Thyroid gland (tissue), 4 donors: ENCODE measurements around the gene DDX25. TPM values are rescaled to one million over a fixed set of nuclear protein-coding genes. Genes with fewer than 3 reads are reported as not detected.
A peak's percentile ranks its signal among the peaks of the same experiment; 100 is the strongest.

ENCODE experiments used
- DNase-seq, 2 donors: peaks; one replicate each; pipeline ENCODE4 v3.0.0-alpha.2; 2019
- H3K27ac ChIP-seq, 3 donors: fragments of 200-600 bp; sonication (generic); 1 replicate in 2 of 3; 2 replicates in 1 of 3; pipeline ENCODE4 v1.5.1; 2016 to 2019; ENCODE audit warnings: mild to moderate bottlenecking in 1 of 3, moderate library complexity in 1 of 3
- H3K27me3 ChIP-seq: fragments of 200-600 bp; sonication (generic); one replicate; pipeline ENCODE4 v1.5.1; 2019
- H3K36me3 ChIP-seq, 2 donors: fragments of 200-600 bp; sonication (generic); one replicate each; pipeline ENCODE4 v1.5.1; 2016 to 2019
- H3K4me1 ChIP-seq, 2 donors: fragments of 200-600 bp; sonication (generic); one replicate each; pipeline ENCODE4 v1.5.1; 2017 to 2019
- H3K4me3 ChIP-seq, 3 donors: fragments of 200-600 bp; sonication (generic); replicated peaks in 1 of 3; 1 replicate in 2 of 3; 2 replicates in 1 of 3; pipeline ENCODE4 v1.5.1; 2016; ENCODE audit warnings: mild to moderate bottlenecking in 1 of 3
- H3K9me3 ChIP-seq: fragments of 200-600 bp; sonication (generic); one replicate; pipeline ENCODE4 v1.5.1; 2017
- POLR2A ChIP-seq, 2 donors: fragments of 450-650 bp; IDR thresholded peaks; one replicate each; pipeline ENCODE4 v1.6.1; 2017; ENCODE audit warnings: antibody characterized with exemption in 2 of 2, mild to moderate bottlenecking in 2 of 2, moderate library complexity in 1 of 2
- WGBS, 2 donors: methylation state at CpG; one replicate each; pipeline ENCODE4 v1.1.5; 2017; 5-methylcytosine and 5-hydroxymethylcytosine counted together
- intact Hi-C: fragments of 100-400 bp; cut with DNase I; formaldehyde crosslinking; loops from one replicate; pipeline ENCODE4 v1.15.1; 2023
- total RNA-seq, 4 donors: library from RNA; depleted of rRNA; stranded (reverse); fragments of >200 nt; gene quantifications; one replicate each; pipeline ENCODE4 v1.2.3, GENCODE V29; 2016
- TF ChIP-seq, protein P1 (sequence below), 6 experiments: fragments of 200-600 bp in 3 of 6; fragments of 450-650 bp in 3 of 6; sonication (generic) in 3 of 6; IDR thresholded peaks; one replicate each; pipeline ENCODE4 v1.5.1; 2016 to 2019; ENCODE audit warnings: antibody characterized with exemption in 6 of 6, mild to moderate bottlenecking in 2 of 6, inconsistent platforms in 1 of 6, moderate library complexity in 1 of 6

The DDX25 gene
- total RNA-seq, 4 donors from 2014 or later = 1.6 to 3.8 (median 1.9) TPM

DNA sequence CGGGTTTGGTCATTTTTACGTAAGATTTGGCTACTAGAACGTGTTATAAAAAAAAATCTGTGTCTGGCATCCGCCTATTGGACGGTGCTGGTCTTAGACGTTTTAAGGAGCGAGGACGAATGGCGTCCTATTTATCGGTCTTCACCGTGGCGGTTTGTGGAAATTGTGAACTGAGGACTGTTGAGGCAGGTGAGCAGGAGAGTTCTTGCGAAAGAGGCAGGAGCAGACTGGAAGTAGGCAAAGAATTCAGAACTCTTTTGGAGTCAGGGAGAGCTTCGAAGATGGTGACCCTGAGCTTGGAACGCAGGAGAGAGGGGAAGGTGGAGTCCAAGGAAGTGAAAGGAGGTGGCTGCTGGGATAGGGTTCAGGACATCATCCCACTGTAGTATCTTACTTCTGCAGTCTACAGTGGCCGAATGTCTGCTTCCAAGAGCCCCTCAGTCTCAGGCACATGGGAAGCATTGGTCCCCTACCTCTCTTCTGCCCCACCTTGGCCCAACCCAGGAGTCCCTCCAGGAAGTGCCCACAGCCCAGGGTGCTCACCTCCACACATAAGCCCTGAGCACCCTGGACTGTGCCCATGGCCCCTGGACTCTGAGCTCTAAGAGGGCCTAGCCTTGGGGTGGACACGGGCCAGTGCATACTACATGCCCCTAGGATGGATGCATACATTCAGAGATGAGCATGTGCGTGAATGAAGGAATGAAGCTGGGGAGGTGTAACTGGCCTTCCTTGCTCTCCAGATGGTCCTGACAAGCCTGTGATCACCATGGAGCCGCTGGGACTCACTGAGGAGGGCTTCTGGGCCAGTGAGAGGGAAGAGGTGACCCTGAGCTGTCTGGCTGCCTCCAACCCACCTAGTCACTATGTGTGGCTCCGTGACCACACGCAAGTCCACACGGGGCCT, 45.2 kb downstream of the DDX25 start:
- WGBS, 2 donors = 90 to 91% methylated on average over 16 to 20 of the region's 22 CpGs
- Histone ChIP-seq H3K9me3 (no peaks in the 10 kb centered on the region), H3K27me3 (no peaks in the 10 kb centered on the region), H3K4me3 (no peak overlapping the region), H3K36me3 (no peaks in the 10 kb centered on the region), H3K4me1 (peaks cover 0 to 18% of the 10 kb centered on the region in 2 donors), H3K27ac (no peak overlapping the region)
- TF ChIP-seq, protein P1, sequence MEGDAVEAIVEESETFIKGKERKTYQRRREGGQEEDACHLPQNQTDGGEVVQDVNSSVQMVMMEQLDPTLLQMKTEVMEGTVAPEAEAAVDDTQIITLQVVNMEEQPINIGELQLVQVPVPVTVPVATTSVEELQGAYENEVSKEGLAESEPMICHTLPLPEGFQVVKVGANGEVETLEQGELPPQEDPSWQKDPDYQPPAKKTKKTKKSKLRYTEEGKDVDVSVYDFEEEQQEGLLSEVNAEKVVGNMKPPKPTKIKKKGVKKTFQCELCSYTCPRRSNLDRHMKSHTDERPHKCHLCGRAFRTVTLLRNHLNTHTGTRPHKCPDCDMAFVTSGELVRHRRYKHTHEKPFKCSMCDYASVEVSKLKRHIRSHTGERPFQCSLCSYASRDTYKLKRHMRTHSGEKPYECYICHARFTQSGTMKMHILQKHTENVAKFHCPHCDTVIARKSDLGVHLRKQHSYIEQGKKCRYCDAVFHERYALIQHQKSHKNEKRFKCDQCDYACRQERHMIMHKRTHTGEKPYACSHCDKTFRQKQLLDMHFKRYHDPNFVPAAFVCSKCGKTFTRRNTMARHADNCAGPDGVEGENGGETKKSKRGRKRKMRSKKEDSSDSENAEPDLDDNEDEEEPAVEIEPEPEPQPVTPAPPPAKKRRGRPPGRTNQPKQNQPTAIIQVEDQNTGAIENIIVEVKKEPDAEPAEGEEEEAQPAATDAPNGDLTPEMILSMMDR (IDR thresholded peaks at IDR 0.05) = no peak
- intact Hi-C loops = no loop called here
- no peak for DNase-seq

DNA sequence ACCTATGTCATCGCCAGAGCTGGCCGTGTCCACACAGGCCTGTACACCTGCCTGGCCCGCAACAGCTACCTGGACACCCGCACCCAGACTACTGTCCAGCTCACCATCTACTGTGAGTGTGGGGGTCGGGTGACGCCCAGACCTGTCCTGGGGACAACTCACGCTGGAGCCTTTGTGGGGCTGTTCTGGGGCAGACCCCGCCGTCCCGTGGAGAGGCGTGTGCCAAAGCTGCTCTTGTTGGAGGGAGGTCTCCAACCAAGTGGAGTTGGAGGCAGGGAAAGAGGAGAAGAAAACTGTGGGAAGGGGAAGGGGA, 45.8 kb downstream of the DDX25 start:
- Histone ChIP-seq H3K4me1 (peaks cover 0 to 18% of the 10 kb centered on the region in 2 donors), H3K9me3 (no peaks in the 10 kb centered on the region), H3K27ac (no peak overlapping the region), H3K27me3 (no peaks in the 10 kb centered on the region), H3K36me3 (no peaks in the 10 kb centered on the region), H3K4me3 (no peak overlapping the region)
- intact Hi-C loops = no loop called here
- no peak for DNase-seq
- TF ChIP-seq, protein P1 (IDR thresholded peaks at IDR 0.05) = no peak
- TF ChIP-seq POLR2A (IDR thresholded peaks at IDR 0.05) = no peak
- 90 to 93% methylated on average over 6 to 11 of the region's 11 CpGs for WGBS, 2 donors

DNA sequence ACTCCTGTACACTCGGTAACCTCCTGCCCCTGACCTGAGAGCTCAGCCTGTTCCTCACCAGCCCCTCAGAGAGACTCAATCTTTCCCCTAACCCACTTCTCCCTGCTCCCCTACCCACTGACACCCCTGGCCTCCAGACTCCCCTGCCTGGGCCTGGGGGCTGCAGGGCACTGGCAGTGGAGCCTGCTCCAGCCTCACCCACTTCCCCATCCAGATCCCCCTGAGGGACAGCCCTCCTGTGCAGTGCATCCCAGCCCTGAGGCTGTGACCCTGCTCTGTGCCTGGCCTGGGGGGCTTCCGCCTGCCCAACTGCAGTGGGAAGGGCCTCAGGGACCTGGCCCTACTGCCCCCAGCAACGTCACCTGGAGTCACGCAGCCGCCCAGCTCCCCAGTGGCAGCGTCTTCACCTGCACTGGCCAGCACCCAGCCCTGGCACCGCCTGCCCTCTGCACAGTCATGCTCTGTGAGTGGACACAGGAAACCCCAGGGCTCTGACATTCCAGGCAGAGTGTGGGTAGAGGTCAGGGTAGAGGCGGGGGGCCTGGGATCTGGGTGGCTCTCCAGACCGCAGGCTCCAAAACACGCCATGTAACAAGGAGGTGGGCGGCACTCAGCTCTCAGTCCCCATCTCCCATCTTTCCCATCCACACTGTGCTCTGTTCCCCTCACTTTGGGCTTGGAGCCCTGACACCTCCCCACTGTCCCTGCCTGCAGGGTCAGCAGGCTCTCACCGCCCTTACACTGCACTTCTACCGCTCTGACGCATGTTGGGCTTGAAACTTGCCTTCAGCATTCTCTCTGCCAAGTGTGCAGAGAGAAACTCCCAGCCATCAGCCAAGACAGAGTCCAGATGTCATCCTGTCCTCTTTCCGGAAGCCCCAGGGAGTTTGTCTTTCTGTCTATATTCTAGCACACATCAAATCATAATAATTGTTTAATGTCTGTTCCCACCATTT, 46.7 kb downstream of the DDX25 start:
- Histone ChIP-seq H3K27me3 (no peaks in the 10 kb centered on the region), H3K9me3 (no peaks in the 10 kb centered on the region), H3K36me3 (peaks cover 0 to under 1% of the 10 kb centered on the region in 2 donors), H3K27ac (peak overlapping the region in 2 of 3 donors; percentile 24 to 53), H3K4me1 (peaks cover 0 to 18% of the 10 kb centered on the region in 2 donors), H3K4me3 (no peak overlapping the region)
- intact Hi-C loops = no loop called here
- TF ChIP-seq, protein P1 (IDR thresholded peaks at IDR 0.05) = no peak
- TF ChIP-seq POLR2A (IDR thresholded peaks at IDR 0.05) = no peak
- DNase-seq = peak; percentile 59 to 71
- WGBS, 2 donors = 67 to 84% methylated on average over 13 to 15 of the region's 15 CpGs

DNA sequence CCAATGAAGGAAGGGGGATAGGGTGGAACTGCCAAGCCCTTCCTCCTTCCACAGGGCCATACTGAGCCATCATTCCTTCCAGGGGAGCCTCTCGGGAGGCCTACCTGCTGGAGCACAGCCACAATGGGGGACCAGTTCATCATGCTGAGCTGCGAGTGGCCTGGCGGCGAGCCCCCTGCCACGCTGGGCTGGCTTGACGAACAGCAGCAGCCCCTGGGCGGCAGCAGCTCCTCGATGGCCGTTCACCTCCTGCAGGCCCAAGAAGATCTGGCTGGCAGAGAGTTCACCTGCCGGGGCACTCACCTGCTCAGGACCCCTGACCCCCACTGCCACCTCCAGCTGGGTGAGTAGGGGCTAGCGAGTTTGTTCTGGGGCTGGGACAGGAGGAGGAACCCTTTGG, 47.4 kb downstream of the DDX25 start:
- intact Hi-C loops = no loop called here
- Histone ChIP-seq H3K4me3 (no peak overlapping the region), H3K9me3 (no peaks in the 10 kb centered on the region), H3K4me1 (peaks cover 0 to 18% of the 10 kb centered on the region in 2 donors), H3K27me3 (no peaks in the 10 kb centered on the region), H3K36me3 (peaks cover 0 to 9% of the 10 kb centered on the region in 2 donors), H3K27ac (peak overlapping the region in 2 of 3 donors; percentile 24 to 53)
- DNase-seq = no peak
- TF ChIP-seq POLR2A (IDR thresholded peaks at IDR 0.05) = no peak
- TF ChIP-seq, protein P1 (IDR thresholded peaks at IDR 0.05) = no peak
- WGBS, 2 donors = 35 to 52% methylated on average over 6 to 11 of the region's 11 CpGs
